C4-2B (cell line): ENCODE results near the gene ZNF536.

Experiments used
- CTCF ChIP-seq: fragments of 450-650 bp; conservative IDR thresholded peaks from 2 replicates; pipeline ENCODE4 v1.5.1; 2017; ENCODE audit warnings: mild to moderate bottlenecking
- ZFX ChIP-seq: fragments of 450-650 bp; IDR thresholded peaks from 2 replicates; pipeline ENCODE4 v1.6.1; 2017

- TF ChIP-seq CTCF (no peak), ZFX (no peak)
Observed at GRCh38 chr19:30587869-30588268, 215.7 kb downstream of the ZNF536 start.
